Neural cell (in vitro differentiated cells): Measurements from ENCODE around the gene ADAT3. TPM values are rescaled to one million over a fixed set of nuclear protein-coding genes. Genes with fewer than 3 reads are reported as not detected.

Experiments
- H2AFZ ChIP-seq: fragments of 200-600, 300-800 bp; sonication (generic), shearing (Covaris generic); 2 replicates; pipeline ENCODE4 v1.6.0; 2014; ENCODE audit warnings: low read depth, mild to moderate bottlenecking, antibody characterized with exemption, low read length, moderate library complexity
- H3F3A ChIP-seq: fragments of 200-600 bp; shearing (Covaris generic); 2 replicates; pipeline ENCODE4 v1.6.1; 2016; ENCODE audit warnings: mild to moderate bottlenecking, moderate library complexity, mixed read lengths, antibody characterized with exemption, low read length; ENCODE audit not compliant: insufficient read depth, poor library complexity, severe bottlenecking
- H3K27ac ChIP-seq: fragments of 200-600, 300-800 bp; sonication (generic), shearing (Covaris generic); 2 replicates; pipeline ENCODE4 v1.5.1; 2014; ENCODE audit warnings: mild to moderate bottlenecking, low read length, moderate library complexity
- H3K27me3 ChIP-seq: fragments of 300-800, 200-600 bp; sonication (generic), shearing (Covaris generic); 2 replicates; pipeline ENCODE4 v1.6.0; 2014; ENCODE audit warnings: mild to moderate bottlenecking, low read depth, low read length, moderate library complexity; ENCODE audit not compliant: insufficient read depth
- H3K36me3 ChIP-seq: fragments of 300-800, 200-600 bp; sonication (generic), shearing (Covaris generic); 2 replicates; pipeline ENCODE4 v1.5.1; 2014; ENCODE audit warnings: mild to moderate bottlenecking, antibody characterized with exemption, low read length, moderate library complexity; ENCODE audit not compliant: insufficient read depth
- H3K4me2 ChIP-seq: fragments of 300-800, 200-600 bp; sonication (generic), shearing (Covaris generic); 2 replicates; pipeline ENCODE4 v1.6.0; 2014; ENCODE audit warnings: mild to moderate bottlenecking, low read length
- H3K4me3 ChIP-seq: fragments of 300-800, 200-600 bp; sonication (generic), shearing (Covaris generic); 2 replicates; pipeline ENCODE4 v1.5.1; 2014; ENCODE audit warnings: mild to moderate bottlenecking, low read length, moderate library complexity
- H3K79me2 ChIP-seq: fragments of 200-600 bp; shearing (Covaris generic); replicated peaks from 2 replicates; pipeline ENCODE4 v1.6.0; 2014; ENCODE audit warnings: mild to moderate bottlenecking, low read length, moderate library complexity; ENCODE audit not compliant: insufficient read depth
- H3K9ac ChIP-seq: fragments of 300-800, 200-600 bp; sonication (generic), shearing (Covaris generic); 2 replicates; pipeline ENCODE4 v1.6.1; 2016; ENCODE audit warnings: mild to moderate bottlenecking, low read length, mixed read lengths
- H3K9me2 ChIP-seq: fragments of 200-600 bp; shearing (Covaris generic); 2 replicates; pipeline ENCODE4 v1.6.1; 2016; ENCODE audit warnings: mild to moderate bottlenecking, low read length, mixed read lengths; ENCODE audit not compliant: insufficient read depth
- H3K9me3 ChIP-seq: fragments of 200-600, 300-800 bp; sonication (generic), shearing (Covaris generic); 2 replicates; pipeline ENCODE4 v1.6.1; 2016; ENCODE audit warnings: mild to moderate bottlenecking, mixed run types, low read length, moderate library complexity, mixed read lengths
- H4K20me1 ChIP-seq: fragments of 200-600 bp; shearing (Covaris generic); 2 replicates; pipeline ENCODE4 v1.6.1; 2016; ENCODE audit warnings: mild to moderate bottlenecking, mixed run types; ENCODE audit not compliant: insufficient read depth
- CTCF ChIP-seq: fragments of 450-650 bp; IDR thresholded peaks from 2 replicates; pipeline ENCODE4 v1.5.1; 2014; ENCODE audit warnings: antibody characterized with exemption, mild to moderate bottlenecking, moderate library complexity; ENCODE audit not compliant: poor library complexity, severe bottlenecking
- EP300 ChIP-seq: fragments of 450-650 bp; conservative IDR thresholded peaks from 2 replicates; pipeline ENCODE4 v1.6.1; 2014; ENCODE audit warnings: antibody characterized with exemption, mild to moderate bottlenecking, moderate library complexity; ENCODE audit not compliant: poor library complexity, severe bottlenecking
- EZH2 ChIP-seq: fragments of 200-600, 300-800 bp; shearing (Covaris generic), sonication (generic); IDR thresholded peaks from 2 replicates; pipeline ENCODE4 v1.6.1; 2014; ENCODE audit warnings: antibody characterized with exemption, low read length, borderline replicate concordance, mild to moderate bottlenecking; ENCODE audit not compliant: insufficient read depth, poor library complexity, severe bottlenecking
- MXI1 ChIP-seq: fragments of 450-650 bp; conservative IDR thresholded peaks from 2 replicates; pipeline ENCODE4 v1.6.1; 2014; ENCODE audit warnings: antibody characterized with exemption, mild to moderate bottlenecking; ENCODE audit not compliant: poor library complexity, severe bottlenecking
- POLR2AphosphoS5 ChIP-seq: IDR thresholded peaks from 2 replicates; pipeline ENCODE4 v1.6.1; 2012
- RAD21 ChIP-seq: fragments of 450-650 bp; conservative IDR thresholded peaks from 2 replicates; pipeline ENCODE4 v1.6.1; 2014; ENCODE audit warnings: antibody characterized with exemption, mild to moderate bottlenecking, moderate library complexity
- SMC3 ChIP-seq: fragments of 450-650 bp; conservative IDR thresholded peaks from 2 replicates; pipeline ENCODE4 v1.6.1; 2014; ENCODE audit warnings: antibody characterized with exemption, mild to moderate bottlenecking, moderate library complexity; ENCODE audit not compliant: poor library complexity
- TAF1 ChIP-seq: IDR thresholded peaks from 2 replicates; pipeline ENCODE4 v1.6.1; 2012; ENCODE audit warnings: low read depth
- polyA plus RNA-seq: library from polyadenylated mRNA; depleted of rRNA; stranded (reverse); fragments of >200 nt; gene quantifications from 2 replicates; pipeline ENCODE4 v1.2.3, GENCODE V29; 2014
- TF ChIP-seq, protein P1 (sequence below): IDR thresholded peaks from 2 replicates; pipeline ENCODE4 v1.6.1; 2012; ENCODE audit warnings: borderline replicate concordance

The ADAT3 gene
- polyA plus RNA-seq, 1 donor from 2014 or later = 1.6 TPM

GRCh38 chr19:1867349-1867724, 37.9 kb upstream of the ADAT3 start:
- H3K4me2 ChIP-seq = no peak overlapping the region
- H3K9ac ChIP-seq = no peak overlapping the region
- no peak overlapping the region for H3K27ac ChIP-seq
- TF ChIP-seq EZH2 = no peak
- no peak for TF ChIP-seq RAD21
- H3K79me2 ChIP-seq = no peaks in the 10 kb centered on the region
- H4K20me1 ChIP-seq = no peaks in the 10 kb centered on the region
- no peak overlapping the region for H2AFZ ChIP-seq
- no peaks in the 10 kb centered on the region for H3K9me2 ChIP-seq
- H3K36me3 ChIP-seq = no peaks in the 10 kb centered on the region
- H3K27me3 ChIP-seq = peaks cover 3% of the 10 kb centered on the region
- no peaks in the 10 kb centered on the region for H3K9me3 ChIP-seq
- H3F3A ChIP-seq = no peaks in the 10 kb centered on the region
- no peak overlapping the region for H3K4me3 ChIP-seq

DNA sequence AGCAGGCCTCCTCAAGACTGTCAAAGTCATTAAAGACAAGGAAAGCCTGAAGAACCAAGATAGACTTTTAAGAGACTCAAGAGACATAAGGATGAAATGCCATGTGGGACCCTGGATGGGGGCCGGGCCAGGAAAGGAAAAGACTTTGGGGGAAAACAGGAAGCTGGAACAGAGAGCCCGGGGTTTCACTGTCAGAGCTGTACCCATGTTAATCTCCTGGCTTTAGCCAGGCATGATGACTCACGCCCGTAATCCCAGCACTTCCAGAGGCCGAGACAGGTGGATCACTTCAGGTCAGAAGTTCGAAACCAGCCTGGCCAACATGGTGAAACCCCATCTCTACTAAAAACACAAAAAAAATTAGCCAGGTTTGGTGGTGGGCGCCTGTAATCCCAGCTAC, 36.2 kb upstream of the ADAT3 start:
- Histone ChIP-seq H2AFZ (no peak overlapping the region), H3K79me2 (peaks cover 6% of the 10 kb centered on the region), H3K36me3 (no peaks in the 10 kb centered on the region), H3K9ac (no peak overlapping the region), H4K20me1 (peaks cover 4% of the 10 kb centered on the region), H3F3A (no peaks in the 10 kb centered on the region), H3K27ac (no peak overlapping the region), H3K4me3 (no peak overlapping the region), H3K9me3 (no peaks in the 10 kb centered on the region), H3K9me2 (no peaks in the 10 kb centered on the region), H3K27me3 (no peaks in the 10 kb centered on the region), H3K4me2 (no peak overlapping the region)
- no peak for TF ChIP-seq MXI1
- no peak for TF ChIP-seq TAF1
- TF ChIP-seq, protein P1, sequence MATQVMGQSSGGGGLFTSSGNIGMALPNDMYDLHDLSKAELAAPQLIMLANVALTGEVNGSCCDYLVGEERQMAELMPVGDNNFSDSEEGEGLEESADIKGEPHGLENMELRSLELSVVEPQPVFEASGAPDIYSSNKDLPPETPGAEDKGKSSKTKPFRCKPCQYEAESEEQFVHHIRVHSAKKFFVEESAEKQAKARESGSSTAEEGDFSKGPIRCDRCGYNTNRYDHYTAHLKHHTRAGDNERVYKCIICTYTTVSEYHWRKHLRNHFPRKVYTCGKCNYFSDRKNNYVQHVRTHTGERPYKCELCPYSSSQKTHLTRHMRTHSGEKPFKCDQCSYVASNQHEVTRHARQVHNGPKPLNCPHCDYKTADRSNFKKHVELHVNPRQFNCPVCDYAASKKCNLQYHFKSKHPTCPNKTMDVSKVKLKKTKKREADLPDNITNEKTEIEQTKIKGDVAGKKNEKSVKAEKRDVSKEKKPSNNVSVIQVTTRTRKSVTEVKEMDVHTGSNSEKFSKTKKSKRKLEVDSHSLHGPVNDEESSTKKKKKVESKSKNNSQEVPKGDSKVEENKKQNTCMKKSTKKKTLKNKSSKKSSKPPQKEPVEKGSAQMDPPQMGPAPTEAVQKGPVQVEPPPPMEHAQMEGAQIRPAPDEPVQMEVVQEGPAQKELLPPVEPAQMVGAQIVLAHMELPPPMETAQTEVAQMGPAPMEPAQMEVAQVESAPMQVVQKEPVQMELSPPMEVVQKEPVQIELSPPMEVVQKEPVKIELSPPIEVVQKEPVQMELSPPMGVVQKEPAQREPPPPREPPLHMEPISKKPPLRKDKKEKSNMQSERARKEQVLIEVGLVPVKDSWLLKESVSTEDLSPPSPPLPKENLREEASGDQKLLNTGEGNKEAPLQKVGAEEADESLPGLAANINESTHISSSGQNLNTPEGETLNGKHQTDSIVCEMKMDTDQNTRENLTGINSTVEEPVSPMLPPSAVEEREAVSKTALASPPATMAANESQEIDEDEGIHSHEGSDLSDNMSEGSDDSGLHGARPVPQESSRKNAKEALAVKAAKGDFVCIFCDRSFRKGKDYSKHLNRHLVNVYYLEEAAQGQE = no peak
- TF ChIP-seq SMC3 = no peak
- TF ChIP-seq RAD21 = no peak
- TF ChIP-seq EP300 = no peak
- no peak for TF ChIP-seq POLR2AphosphoS5
- no peak for TF ChIP-seq EZH2
- no peak for TF ChIP-seq CTCF

GRCh38 chr19:1871140-1871597, 34.0 kb upstream of the ADAT3 start:
- Histone ChIP-seq H4K20me1 (peaks cover 4% of the 10 kb centered on the region), H2AFZ (no peak overlapping the region), H3F3A (no peaks in the 10 kb centered on the region), H3K9ac (no peak overlapping the region), H3K27ac (no peak overlapping the region), H3K79me2 (peaks cover 17% of the 10 kb centered on the region), H3K36me3 (no peaks in the 10 kb centered on the region), H3K9me3 (no peaks in the 10 kb centered on the region), H3K4me3 (no peak overlapping the region), H3K27me3 (no peaks in the 10 kb centered on the region), H3K4me2 (no peak overlapping the region), H3K9me2 (no peaks in the 10 kb centered on the region)
- TF ChIP-seq POLR2AphosphoS5 (no peak), CTCF (no peak), RAD21 (no peak), MXI1 (no peak), EZH2 (no peak), EP300 (no peak), TAF1 (no peak), SMC3 (no peak)
- TF ChIP-seq, protein P1 = no peak
